Esophagus squamous epithelium (tissue), 4 donors: ENCODE results near the gene TRAPPC2.

Source experiments
- CTCF ChIP-seq, 6 experiments: fragments of 450-650 bp in 4 of 6; fragments of 200-600 bp in 2 of 6; sonication (generic) in 2 of 6; IDR thresholded peaks; one replicate each; pipeline ENCODE4 v1.5.1; 2016 to 2019; ENCODE audit warnings: antibody characterized with exemption in 6 of 6, mild to moderate bottlenecking in 4 of 6, moderate library complexity in 4 of 6
- POLR2A ChIP-seq, 4 donors: fragments of 450-650 bp; IDR thresholded peaks; one replicate each; pipeline ENCODE4 v1.6.1; 2017; ENCODE audit warnings: antibody characterized with exemption in 4 of 4, mild to moderate bottlenecking in 4 of 4, moderate library complexity in 3 of 4

GRCh38 chrX:13759152-13759718 is 24.8 kb upstream of the TRAPPC2 start:
- TF ChIP-seq CTCF (IDR thresholded peaks at IDR 0.05) (no peak), POLR2A (IDR thresholded peaks at IDR 0.05) (no peak)
